Type B pancreatic cell (in vitro differentiated cells): Measurements from ENCODE around the gene RFC5. TPM values are rescaled to one million over a fixed set of nuclear protein-coding genes. Genes with fewer than 3 reads are reported as not detected.
A peak's percentile ranks its signal among the peaks of the same experiment; 100 is the strongest.

Experiments
- DNase-seq: peaks from one replicate; pipeline ENCODE4 v3.0.0; 2021; ENCODE audit warnings: mixed read lengths; ENCODE audit not compliant: unreplicated experiment; ENCODE audit errors: extremely low spot score
- H3K27ac Mint-ChIP-seq: 2 replicates; pipeline ENCODE4 v1.8.0; 2021; ENCODE audit warnings: mild to moderate bottlenecking, mixed read lengths
- H3K27me3 Mint-ChIP-seq: 2 replicates; pipeline ENCODE4 v1.8.0; 2021; ENCODE audit warnings: mixed read lengths
- H3K36me3 Mint-ChIP-seq: 2 replicates; pipeline ENCODE4 v1.8.0; 2021; ENCODE audit warnings: mixed read lengths
- H3K4me1 Mint-ChIP-seq: one replicate; pipeline ENCODE4 v1.8.0; 2021; ENCODE audit warnings: mixed read lengths; ENCODE audit not compliant: unreplicated experiment
- H3K4me3 Mint-ChIP-seq: 2 replicates; pipeline ENCODE4 v1.8.0; 2021; ENCODE audit warnings: mild to moderate bottlenecking, mixed read lengths
- H3K9me3 Mint-ChIP-seq: 2 replicates; pipeline ENCODE4 v1.8.0; 2021; ENCODE audit warnings: mixed read lengths
- total RNA-seq: library from RNA; stranded (reverse); gene quantifications from 2 replicates; pipeline ENCODE4 v1.2.1, GENCODE V29; 2021; ENCODE audit warnings: low replicate concordance
- TF ChIP-seq, protein P1 (sequence below): fragments of 200-600 bp; sonication (generic); conservative IDR thresholded peaks from 2 replicates; pipeline ENCODE4 v1.5.0; 2021; ENCODE audit warnings: antibody characterized with exemption, mild to moderate bottlenecking

RFC5 gene
- total RNA-seq, 1 donor from 2014 or later = 41.9 TPM

DNA sequence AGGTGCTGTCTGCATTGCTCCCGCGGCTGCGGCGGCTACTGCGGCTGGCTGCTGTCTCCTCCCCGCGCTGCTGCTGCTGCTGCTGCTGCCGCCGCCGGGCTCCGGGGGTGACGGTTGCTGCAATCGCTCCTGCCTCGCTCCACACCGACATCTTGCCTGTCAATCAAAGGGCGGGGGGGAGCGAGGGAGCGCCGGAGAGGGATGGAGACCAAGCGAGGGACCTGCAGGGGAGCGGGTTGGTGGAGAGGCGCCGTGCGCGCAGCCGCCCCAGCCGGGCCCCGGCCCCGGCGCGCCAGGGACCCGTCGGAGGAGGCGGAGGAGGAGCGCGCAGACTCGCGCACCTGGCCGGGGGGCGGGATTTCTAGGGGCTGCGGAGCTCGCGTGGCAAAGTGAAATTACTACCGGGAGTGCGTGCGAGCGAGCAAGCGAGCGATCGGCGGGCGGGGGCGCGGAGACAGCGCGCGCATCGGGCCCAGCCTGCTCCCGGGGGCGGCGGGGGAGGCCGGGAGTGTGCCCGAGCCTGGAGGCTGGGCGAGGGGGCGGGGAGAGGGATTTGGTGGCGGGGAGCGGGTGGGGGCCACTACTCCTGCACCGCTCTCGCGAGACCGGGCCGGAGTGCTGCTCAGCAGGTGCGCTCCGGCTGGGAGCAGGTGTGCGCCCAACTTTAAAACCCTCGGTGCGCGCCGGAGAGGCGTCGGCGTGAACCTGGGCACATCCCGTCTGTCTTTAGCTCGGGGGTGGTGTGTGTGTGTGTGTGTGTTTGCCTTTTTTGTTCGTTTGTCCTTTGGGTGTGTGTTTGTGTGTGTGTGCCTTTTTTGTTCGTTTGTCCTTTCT is 47.5 kb upstream of the RFC5 start, which contains the start of gene KSR2:
KSR2 (minus strand) TSS at position 165 of the 834 bp plus-strand sequence. CDS start 735 bp downstream, outside the sequence.
- no peaks in the 10 kb centered on the region for H3K4me1 Mint-ChIP-seq
- H3K27ac Mint-ChIP-seq = peak within 1 kb of the TSS; percentile 90
- DNase-seq = peak; percentile 86
- H3K36me3 Mint-ChIP-seq = peaks cover 3% of the 10 kb centered on the region
- TF ChIP-seq, protein P1, sequence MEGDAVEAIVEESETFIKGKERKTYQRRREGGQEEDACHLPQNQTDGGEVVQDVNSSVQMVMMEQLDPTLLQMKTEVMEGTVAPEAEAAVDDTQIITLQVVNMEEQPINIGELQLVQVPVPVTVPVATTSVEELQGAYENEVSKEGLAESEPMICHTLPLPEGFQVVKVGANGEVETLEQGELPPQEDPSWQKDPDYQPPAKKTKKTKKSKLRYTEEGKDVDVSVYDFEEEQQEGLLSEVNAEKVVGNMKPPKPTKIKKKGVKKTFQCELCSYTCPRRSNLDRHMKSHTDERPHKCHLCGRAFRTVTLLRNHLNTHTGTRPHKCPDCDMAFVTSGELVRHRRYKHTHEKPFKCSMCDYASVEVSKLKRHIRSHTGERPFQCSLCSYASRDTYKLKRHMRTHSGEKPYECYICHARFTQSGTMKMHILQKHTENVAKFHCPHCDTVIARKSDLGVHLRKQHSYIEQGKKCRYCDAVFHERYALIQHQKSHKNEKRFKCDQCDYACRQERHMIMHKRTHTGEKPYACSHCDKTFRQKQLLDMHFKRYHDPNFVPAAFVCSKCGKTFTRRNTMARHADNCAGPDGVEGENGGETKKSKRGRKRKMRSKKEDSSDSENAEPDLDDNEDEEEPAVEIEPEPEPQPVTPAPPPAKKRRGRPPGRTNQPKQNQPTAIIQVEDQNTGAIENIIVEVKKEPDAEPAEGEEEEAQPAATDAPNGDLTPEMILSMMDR = no peak
- peaks cover 4% of the 10 kb centered on the region for H3K9me3 Mint-ChIP-seq
- peaks cover 69% of the 10 kb centered on the region for H3K27me3 Mint-ChIP-seq
- peak within 1 kb of the TSS; percentile 89 for H3K4me3 Mint-ChIP-seq

- peaks cover 57% of the 10 kb centered on the region for H3K27me3 Mint-ChIP-seq
- no peak for DNase-seq
- TF ChIP-seq, protein P1 = no peak
- H3K4me1 Mint-ChIP-seq = no peaks in the 10 kb centered on the region
- peak overlapping the region; percentile 53 for H3K4me3 Mint-ChIP-seq
- peaks cover 3% of the 10 kb centered on the region for H3K36me3 Mint-ChIP-seq
- no peak overlapping the region for H3K27ac Mint-ChIP-seq
- peaks cover 4% of the 10 kb centered on the region for H3K9me3 Mint-ChIP-seq
Observed at GRCh38 chr12:117970334-117970733, 46.2 kb upstream of the RFC5 start.

GRCh38 chr12:117972301-117972700 is 44.2 kb upstream of the RFC5 start:
- Mint-ChIP-seq H3K4me3 (no peak overlapping the region), H3K9me3 (peaks cover 4% of the 10 kb centered on the region), H3K27me3 (peaks cover 38% of the 10 kb centered on the region), H3K27ac (no peak overlapping the region), H3K4me1 (no peaks in the 10 kb centered on the region), H3K36me3 (peaks cover 3% of the 10 kb centered on the region)
- no peak for DNase-seq
- TF ChIP-seq, protein P1 = no peak

DNA sequence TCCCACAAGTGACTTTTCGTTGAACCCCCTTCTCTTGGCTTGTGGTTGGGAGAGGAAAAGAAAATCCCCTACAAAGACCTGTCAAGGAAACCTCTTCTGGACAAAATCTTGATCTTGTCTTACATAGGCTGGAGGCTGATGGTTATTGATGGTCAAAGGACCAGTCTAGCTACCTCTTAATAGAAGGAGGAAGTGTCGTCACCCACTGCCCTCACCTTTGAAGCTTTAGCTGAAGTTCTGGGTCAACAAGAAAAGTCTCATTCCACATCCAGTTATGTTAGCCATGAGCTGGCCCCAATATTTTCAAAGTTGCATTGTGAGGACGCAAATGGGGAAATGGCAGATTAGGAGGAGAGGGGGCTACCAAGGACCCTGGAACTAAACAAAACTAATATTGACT is 41.5 kb upstream of the RFC5 start:
- no peak for DNase-seq
- H3K4me3 Mint-ChIP-seq = no peak overlapping the region
- H3K27me3 Mint-ChIP-seq = peaks cover 16% of the 10 kb centered on the region
- H3K27ac Mint-ChIP-seq = peak overlapping the region; percentile 80
- no peaks in the 10 kb centered on the region for H3K4me1 Mint-ChIP-seq
- TF ChIP-seq, protein P1 = no peak
- peaks cover 4% of the 10 kb centered on the region for H3K9me3 Mint-ChIP-seq
- peaks cover 3% of the 10 kb centered on the region for H3K36me3 Mint-ChIP-seq

DNA sequence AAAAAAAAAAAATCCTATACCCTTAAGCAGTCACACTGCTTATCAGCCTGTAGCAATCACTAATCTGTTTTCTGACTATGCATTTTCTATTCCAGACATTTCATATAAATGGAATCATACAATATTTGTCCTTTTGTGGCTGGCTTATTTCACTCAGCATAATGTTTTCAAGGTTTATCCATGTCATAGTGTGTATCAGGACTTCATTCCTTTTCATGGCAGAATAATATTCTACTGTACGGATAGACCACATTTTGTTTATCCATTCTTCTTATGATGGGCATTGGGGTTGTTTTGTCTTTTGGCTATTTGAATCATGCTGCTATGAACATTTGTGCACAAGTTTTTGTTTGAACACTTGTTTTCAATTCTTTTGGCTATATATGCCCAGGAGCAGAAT is 39.1 kb upstream of the RFC5 start:
- H3K36me3 Mint-ChIP-seq = no peaks in the 10 kb centered on the region
- no peaks in the 10 kb centered on the region for H3K9me3 Mint-ChIP-seq
- peaks cover 3% of the 10 kb centered on the region for H3K27me3 Mint-ChIP-seq
- no peak overlapping the region for H3K27ac Mint-ChIP-seq
- no peak overlapping the region for H3K4me3 Mint-ChIP-seq
- TF ChIP-seq, protein P1 = no peak
- no peak for DNase-seq
- H3K4me1 Mint-ChIP-seq = no peaks in the 10 kb centered on the region
